Amniotic epithelial cell (primary cell): ENCODE measurements around the gene CEP170.

Experiments
- DNase-seq: peaks from one replicate; pipeline ENCODE4 v3.0.0-alpha.2; 2010; ENCODE audit warnings: low read depth

CEP170 gene

DNA sequence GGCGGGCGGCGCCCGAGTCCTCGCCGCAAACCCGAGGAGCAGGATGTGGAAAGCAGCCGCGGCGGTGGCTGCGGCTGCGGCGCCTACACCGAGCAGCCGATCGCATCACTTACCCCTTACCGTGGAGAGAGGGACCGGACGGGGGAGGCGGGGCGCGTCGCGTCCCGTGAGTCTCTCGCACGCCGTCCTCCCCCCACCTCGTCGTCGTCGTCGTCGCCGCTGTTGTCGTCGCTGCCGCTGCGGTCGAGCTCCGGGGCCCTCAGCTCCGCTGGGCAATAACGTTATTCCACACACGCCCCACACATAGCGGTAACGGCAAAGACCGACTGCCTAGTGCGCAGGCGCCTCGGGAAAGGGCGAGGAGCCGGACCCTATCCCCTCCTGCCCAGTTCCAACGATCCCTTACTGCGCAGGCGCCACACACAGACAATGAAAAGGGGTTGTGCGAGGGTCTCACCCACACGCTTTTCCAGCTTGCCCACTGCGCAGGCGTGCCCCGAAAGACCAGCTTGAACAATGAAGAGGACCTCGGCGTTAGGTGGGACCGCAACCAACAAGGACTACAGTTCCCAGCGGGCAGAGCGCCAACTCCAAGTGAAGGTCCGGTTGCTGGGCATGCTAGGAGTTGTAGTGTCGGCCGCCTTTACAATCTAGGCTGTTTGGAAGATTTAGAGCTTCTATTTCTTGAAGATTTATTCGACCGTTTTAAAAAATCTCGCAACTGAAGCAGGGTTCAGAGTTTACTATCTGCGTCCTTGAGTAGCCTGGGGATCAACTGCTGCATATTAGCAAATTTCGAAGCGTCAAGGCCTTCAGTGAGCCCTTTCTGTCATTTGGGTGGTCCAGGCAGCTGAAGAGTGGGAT, at the start of gene CEP170:
Gene CEP170, minus strand, starts transcription at position 355 of the 864 bp plus-strand sequence. CDS start 30,001 bp downstream, outside the sequence.
- DNase-seq = peak; percentile 94

DNA sequence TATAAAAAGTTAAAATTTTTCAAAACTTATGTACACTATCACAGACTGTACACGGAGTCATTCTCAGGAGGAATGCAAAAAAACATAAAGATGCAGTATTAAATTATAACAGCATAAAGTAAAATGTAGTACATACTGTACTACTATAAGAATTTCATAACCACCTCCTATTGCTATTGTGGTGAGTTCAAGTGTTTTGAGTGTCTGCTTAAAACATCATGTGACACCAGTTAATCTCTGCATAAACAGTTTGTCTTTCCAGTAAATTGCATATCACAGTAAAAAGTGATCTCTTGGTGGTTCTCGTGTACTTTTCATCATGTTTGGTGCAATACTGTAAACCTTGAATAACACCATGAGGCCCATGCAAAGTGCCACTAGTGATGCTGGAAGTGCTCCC, 46.0 kb upstream of the CEP170 start:
- DNase-seq = peak; percentile 86

DNA sequence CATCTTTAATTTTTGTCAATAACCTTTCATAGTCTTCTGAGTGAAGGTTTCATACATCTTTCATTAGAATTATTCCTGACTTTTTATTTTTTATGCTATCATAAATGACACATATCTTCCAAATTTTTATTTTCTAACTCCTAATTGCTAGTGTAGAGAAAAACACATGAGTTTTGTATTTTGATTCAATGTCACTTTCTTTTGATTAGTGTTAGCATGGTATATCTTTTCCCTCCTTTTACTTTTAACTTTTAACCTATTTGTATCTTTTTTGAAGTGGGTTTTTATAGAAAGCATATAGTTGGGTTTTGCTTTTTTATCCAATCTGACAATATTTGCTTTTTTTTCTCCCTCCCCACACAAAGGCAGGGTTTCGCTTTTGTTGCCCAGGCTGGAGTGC, 44.0 kb upstream of the CEP170 start:
- DNase-seq = no peak

DNA sequence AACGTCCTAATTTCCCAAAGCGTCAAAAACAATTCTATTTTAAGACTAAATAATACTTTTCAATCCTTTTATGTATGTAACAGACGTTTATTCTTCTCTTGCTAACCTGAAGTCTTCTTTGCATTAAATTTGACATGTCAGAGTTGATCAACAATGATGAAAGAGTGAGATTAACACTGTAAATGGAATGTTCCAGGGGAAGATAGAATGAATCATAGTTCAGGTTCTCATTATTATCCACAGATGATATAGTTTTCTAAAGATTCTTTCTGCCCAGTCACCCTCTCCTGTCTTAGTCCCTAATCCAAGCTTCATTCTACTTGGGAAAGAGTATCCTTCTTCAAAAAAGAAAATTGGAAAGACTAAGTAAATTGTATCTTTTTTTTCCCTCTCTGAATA, 39.6 kb upstream of the CEP170 start:
- peak; percentile 87 for DNase-seq

DNA sequence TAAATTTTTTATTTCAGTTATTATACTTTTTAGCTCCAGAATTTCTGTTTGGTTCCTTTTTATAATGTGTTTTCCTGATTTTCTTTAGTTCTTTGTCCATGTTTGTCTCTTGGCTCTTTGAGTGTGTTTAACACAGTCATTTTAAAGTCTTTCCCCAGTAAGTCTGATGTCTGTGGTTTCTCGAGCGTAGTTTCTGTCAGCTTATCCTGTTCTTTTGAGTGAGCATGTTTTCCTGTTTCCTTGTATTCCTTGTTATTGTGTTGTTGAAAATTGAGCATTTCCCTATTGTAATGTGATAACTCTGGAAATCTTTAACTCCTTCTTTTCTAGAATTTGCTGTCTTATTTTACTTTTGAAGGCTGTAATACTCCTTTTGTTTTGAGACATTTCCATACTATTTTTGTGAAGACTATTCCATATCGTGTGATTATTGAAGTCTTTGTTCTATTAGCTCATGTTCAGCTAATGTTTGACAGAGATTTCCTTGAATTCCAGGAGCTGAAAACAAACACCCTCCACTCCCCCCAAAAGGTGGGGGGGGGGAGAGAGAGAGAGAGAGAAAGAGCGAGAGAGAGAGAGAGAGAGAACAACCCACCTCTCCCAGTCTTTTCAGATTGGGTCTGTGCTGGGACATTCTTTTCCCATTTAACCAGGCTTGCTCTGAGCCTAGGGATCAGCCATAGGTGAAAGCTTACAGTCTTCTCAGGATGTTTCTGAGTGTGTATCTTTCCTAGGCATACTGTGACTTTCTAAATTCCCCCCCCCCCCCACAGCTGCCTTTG, 39.1 kb upstream of the CEP170 start:
- peak; percentile 32 for DNase-seq

DNA sequence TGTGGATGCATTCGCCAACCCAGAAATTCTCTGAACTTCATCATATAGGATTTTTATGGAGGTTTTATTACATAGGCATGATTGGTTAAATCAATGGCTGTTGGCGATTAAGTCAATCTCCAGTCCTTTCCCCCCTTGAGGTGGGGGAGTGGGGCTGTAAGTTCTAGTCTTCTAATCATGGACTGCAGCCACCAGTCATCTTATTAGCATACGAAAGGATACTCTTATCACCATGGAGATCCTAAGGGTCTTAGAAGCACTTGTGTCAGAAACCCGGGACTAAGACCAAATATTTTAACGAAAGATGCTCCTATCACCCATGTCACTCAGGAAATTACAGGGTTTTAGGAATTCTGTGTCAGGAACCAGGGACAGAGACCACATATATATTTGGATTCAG, 37.0 kb upstream of the CEP170 start:
- DNase-seq = no peak

DNA sequence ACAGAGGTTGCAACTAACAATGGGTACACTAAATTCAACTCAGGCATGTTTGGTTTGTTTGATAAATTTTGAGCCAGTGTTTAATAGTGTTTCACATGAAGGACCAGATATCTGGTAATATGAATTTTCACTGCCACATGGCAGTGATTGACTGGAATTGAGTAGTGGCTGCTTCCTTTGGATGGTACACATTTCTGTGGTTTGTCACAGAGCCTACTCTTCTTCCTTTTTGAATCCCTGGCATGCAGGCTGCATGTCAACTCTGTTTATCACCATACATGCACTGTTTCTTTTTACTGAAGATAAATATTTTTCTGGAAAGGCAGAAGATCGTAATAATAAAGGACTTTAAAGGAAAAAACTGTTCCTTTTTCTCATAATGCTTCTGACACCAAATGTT, 36.2 kb upstream of the CEP170 start:
- no peak for DNase-seq

DNA sequence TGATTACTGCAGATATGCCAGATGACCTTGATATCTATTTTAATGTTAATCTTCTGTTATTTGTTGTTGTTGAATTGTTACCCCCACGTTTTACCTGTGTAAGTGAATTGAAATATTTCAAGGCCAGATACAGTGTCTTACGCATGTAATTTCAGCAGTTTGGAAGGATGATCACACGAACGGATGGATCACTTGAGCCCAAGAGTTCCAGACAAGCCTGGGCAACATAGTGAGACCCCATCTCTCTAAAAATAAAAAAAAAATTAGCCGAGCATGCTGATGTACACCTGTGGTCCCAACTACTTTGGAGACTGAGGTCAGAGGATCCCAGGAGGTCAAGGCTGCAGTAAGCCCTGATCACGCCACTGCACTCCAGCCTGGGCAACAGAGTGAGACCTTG, 33.0 kb upstream of the CEP170 start:
- DNase-seq = no peak

DNA sequence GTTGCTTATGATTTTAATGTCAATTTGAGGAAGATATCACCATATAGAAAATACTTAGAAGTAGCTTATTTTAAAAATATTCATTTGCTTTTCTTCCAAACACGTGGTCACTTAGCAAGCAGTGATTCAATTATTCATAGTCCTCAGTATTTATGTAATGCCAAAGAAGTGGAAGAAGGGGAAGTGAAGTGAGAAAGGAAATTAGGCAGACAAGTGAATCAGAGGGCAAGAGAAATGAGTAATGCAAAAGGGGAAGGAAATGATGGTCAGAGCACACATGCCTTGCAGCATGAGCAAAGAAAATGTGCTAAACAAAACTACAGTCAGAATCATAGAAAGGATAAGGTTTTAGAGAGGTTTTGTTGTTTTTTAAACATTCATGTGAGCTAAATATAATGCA, 32.6 kb upstream of the CEP170 start:
- peak; percentile 84 for DNase-seq

DNA sequence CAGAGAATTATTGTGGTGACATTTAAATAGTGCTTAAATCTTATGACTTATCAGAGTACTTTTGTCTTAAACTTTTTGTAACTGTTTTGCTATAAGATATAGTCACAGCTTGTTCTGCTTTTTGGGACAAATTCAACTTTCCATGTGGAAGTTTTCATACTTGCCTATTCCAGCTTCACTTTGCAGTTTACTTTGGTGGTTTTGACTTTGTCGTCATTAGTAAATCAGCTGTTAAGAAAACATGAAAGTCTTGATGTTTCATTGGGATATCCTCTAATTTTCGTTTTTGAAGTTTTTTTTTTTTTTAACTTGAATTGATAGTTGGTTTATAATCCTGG, 32.0 kb upstream of the CEP170 start:
- no peak for DNase-seq

DNA sequence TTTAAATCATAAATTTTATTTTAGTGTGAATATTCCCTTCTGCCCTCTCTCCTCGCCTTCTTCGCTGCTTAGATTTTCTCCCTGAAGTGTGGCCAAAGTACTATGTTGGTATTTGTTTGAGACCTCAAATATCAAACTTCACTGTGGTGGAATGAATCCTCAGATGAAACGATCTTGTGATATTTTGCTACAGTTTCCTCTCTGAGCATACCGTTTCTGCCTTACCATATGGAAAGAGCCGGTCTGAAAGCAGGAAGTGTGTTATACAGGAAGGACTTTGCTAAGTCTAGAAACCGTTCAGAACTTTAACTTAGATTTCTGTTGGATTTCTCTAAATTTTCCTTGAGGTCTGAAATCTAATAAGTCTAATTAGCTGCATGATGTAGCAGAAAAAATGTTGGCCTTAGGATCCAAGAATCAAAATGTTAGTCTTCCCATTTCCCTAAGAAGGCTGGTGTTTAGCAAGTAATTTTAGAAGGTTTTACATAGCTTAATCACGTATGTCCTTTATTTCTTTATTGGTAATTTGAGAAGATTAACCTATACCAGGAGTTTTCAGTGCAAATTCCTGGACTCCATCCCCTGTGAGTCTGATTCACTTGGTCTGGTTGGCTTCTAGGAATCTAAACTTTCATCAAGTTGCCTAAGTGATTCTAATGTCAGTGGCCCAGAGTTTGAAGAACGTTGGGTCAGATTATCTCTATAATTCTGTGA, 31.5 kb upstream of the CEP170 start:
- no peak for DNase-seq

DNA sequence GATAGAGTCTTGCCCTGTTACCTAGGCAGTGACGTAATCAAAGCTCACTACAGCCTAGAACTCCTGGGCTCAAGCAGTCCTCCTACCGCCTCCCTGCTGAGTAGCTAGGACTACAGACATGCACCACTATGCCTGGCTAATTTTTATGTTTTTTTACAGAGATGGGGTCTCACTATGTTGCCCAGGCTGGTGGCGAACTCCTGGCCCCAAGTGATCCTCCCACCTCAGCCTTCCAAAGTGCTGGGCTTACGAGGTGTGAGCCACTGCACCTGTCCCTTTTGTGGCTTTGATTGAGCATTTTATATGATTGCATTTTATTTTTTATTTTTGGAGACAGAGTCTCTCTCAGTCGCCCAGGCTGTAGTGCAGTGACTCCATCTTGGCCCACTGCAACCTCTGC, 26.6 kb upstream of the CEP170 start:
- no peak for DNase-seq

DNA sequence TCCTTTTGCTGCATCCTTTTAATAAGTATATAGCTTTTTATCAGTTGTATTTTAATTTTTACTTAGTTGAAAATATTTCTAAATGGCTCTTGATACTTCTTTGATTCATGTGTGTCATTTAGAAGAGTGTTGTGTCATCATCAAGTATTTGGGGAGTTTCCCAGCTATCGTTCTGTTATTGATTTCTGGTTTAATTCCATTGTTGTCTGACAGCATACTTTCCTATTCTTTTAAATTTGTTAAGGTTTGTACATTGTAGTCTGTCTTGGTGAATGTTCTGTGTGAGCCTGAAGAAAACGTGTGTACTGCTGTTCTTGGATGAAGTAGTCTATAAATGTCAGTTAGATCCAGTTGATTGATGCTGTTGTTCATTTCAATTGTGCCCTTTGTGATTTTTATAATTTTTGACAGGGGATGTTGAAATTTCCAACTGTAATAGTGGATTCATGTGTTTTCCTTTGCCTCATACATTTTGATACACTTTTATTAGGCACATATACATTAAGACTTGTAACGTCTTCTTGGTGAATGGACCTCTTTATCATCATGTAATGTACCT, 25.6 kb upstream of the CEP170 start:
- no peak for DNase-seq

DNA sequence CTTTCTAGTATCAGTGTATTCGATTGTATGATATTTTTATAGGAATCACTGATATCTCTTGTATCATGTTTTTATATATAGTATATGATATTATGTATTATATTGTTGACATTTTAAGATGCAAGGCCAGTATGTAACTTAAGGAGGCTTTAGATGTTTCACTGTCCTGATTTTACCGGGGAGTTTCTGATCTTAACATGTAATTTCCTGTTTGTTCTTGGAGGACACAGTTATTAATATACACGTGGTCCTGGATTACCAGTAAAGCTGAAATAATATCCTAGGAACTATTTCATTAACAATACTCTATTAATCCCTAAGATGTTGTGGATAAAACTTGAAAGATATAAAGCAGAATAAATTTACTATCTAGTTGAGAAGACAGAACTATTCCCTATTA, 20.2 kb upstream of the CEP170 start:
- no peak for DNase-seq

DNA sequence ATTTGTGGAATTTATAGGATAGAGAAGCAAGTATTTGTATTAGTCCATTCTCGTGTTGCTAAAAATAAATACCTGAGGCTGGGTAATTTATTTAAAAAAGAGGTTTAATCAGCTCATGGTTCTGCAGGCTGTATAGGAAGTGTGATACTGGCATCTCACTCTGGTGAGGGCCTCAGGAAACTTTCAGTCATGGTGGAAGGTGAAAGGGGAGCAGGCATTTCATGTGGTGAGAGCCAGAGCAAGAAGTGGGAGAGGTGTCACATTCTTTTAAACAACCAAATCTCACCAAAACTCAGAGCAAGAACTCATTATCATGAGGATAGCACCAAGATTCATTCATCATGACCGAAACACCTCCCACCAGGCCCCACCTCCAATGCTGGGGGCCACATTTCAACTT, 18.9 kb upstream of the CEP170 start:
- DNase-seq = no peak

DNA sequence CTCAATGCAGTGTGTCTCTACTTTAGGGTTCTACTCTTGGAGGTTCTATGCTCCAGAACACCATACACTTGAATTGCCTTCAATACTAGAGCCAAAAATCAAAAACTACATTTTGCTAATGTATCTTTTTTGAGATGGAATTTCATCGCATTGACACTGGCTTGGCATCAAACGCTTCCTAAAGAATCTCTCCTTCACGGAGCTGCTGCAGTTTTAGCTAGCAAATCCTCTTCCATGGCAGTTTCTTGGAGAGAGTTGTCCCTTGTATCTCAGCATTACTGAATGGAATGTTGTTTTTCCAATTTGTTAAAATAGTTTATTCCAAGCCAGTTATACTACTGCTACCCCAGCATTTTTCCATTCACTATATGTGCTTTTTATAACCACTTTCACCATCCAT, 18.4 kb upstream of the CEP170 start:
- no peak for DNase-seq

DNA sequence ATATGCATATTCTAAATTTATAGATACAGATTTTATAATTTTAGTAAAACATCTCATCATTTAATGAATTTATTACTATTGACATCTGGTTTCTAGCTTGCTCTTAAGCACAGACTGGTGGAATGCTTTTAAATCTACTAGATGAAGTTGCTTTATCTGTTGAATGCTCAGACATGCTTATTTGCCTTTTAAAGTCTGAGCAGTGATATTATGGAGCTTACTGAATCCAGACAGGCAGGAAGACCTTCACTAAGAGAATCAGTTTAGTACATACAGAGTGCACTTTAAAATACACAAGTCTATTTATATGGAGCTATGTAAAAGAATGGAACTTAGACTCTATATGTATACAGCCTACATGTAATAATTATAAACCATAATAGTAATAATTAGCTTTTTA, 17.3 kb upstream of the CEP170 start:
- DNase-seq = no peak

DNA sequence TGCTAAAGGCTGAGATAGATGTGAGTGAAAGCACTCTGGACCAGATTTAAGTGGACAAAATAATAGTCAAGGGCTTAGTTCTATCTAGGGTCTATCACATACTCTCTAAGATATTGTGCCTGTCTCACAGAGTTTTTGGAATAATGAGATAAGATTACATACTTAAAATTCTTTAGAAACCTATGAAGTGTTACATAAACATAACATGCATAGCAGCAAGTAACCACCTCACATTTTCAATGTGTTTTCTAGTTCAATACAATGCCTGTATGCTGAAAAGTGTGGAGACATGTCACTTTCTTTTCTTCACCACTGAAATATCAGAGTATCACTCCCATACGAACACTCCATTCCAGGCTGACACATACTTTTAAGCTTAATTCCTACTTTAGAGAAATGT, 16.9 kb upstream of the CEP170 start:
- no peak for DNase-seq

DNA sequence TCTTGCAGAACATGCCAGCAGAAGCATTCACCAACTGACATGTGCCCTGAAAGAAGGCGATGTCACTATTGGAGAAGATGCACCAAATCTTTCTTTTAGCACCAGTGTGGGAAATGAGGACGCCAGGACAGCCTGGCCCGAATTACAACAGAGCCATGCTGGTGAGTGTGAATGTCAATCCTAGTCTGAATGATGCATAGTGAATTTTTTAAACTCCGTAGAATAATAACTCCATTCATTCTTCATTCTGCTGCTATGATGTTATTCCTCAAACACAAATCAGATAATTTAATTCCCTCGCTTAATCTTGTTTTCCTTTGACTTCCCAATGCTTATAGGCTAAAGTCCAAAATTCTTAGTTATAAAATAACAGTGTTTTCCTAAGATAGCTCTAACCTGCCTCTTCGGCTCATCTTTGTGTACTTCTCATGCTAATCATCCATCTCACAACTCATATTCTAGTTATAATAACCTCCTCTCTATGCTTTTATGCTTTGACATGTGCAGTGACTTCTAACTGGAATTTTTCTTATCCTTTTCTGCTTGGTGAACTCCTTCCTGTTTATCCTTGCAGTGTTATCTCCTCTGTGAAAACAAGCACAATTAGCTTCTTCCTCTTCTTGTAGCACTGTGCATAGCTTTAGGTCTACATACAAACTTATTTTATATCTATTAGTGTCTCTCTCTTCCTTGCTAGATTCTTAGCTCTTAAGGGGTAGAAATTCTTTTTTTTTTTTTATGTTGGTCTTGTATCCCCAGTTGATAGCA, 15.2 kb upstream of the CEP170 start:
- DNase-seq = no peak

DNA sequence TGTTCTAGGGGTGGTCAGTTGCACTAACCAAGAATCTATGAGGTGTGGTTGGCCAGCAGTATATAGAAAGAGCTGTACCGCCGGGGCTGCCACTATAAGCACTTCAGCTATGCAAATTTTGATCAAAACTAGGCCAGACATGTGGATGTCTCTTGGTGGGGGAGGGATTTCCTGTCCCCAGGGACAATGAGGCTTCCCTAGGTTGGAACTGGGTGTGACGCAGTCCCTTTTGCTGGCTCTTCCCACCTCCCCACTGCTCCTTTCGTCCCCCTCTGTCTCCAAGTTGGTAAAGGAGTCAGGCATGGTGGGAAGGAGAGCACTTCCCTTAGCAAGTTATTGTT, 14.3 kb upstream of the CEP170 start:
- no peak for DNase-seq

DNA sequence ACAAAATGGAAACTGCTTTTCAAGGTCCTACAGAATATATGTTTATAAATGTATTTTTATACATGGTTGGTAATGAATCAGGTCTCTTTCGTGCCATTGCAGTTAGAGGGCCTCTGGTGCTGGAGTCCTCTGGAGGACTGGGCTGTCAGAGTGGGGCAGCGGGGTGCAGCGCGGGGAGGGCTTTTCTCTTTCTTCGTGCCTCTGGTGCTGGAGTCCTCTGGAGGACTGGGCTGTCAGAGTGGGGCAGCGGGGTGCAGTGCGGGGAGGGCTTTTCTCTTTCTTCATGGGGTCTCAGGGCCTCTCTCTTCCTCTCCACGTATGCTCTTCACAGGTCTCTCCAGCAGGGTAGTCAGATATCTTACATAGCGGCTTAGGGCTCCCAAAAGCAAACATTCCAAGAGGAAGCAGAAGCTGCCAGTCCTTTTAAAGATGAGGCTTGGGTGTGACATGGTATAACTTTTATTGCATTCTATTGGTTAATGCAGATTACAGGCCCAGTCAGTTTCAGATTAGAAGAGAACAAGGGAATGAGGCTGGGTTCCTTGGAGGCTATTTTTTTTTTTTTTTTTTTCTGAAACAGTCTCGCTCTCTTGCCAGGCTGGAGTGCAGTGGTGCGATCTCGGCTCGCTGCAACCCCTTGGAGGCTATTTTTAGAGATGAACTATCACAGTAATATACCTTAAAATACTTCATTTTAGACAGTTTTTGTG, 13.8 kb upstream of the CEP170 start:
- DNase-seq = peak; percentile 43
